LNCAP (cell line): ENCODE data around the gene PIGR.

ENCODE experiments used
- TF ChIP-seq, protein P1 (sequence below): fragments of 450-650 bp; IDR thresholded peaks from 2 replicates; pipeline ENCODE4 v1.5.1; 2017; ENCODE audit warnings: mild to moderate bottlenecking

The PIGR gene

DNA sequence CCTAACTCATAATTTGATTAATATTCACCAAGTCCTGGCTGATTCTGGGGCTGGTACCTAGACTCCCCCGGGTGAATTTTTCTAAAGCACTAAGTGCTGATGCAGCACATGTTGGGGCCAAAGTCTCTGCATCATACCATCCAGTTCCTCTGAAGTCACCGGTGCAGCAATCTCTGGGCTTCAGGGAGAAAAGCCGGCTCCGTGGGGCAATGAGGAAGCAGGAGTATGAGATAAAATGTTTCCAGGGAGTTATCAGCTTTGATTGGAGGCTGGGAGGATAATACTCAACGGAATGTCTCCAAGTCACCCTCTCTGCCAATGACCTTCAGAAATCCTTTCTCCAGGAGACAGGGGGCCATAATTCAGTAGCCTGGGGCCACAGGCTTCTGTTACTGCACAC is 22.8 kb upstream of the PIGR start:
- TF ChIP-seq, protein P1, sequence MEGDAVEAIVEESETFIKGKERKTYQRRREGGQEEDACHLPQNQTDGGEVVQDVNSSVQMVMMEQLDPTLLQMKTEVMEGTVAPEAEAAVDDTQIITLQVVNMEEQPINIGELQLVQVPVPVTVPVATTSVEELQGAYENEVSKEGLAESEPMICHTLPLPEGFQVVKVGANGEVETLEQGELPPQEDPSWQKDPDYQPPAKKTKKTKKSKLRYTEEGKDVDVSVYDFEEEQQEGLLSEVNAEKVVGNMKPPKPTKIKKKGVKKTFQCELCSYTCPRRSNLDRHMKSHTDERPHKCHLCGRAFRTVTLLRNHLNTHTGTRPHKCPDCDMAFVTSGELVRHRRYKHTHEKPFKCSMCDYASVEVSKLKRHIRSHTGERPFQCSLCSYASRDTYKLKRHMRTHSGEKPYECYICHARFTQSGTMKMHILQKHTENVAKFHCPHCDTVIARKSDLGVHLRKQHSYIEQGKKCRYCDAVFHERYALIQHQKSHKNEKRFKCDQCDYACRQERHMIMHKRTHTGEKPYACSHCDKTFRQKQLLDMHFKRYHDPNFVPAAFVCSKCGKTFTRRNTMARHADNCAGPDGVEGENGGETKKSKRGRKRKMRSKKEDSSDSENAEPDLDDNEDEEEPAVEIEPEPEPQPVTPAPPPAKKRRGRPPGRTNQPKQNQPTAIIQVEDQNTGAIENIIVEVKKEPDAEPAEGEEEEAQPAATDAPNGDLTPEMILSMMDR: no peak

DNA sequence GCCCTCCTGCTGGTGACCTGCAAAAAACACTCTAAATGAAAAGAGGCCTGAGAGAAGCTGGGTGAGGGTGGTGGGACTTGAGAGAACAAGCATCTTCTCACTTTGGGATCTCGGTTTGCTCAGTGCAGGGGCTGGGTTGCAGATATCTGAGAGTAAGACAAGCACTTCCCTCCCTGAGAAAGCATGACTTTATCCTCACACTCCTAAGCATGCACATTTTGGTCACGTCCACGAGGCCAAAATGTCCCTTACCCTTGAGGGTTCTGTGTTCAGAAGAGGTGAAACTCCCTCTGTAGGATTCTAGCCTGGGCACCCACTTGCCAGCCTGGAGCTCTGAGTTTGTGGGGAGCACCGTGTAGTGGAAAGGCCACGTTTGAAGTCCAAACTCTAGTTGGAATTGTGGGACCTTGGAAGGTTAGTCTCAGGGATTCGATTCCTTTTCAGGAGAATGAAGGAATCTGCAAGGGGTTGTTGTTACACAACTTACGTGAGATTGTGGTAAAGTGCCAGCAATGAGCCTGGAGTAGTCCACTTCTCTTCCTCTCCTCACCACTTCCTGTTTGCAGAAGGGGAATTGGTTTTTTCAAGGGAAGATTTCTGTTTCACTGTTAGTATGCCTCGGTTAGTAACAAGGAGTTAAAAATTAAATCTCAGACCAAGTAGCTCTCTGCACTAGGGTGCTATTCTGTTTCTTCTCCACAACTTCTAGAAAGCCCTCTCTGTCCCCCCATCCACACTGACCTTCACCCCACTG is 21.0 kb upstream of the PIGR start:
- TF ChIP-seq, protein P1: no peak

DNA sequence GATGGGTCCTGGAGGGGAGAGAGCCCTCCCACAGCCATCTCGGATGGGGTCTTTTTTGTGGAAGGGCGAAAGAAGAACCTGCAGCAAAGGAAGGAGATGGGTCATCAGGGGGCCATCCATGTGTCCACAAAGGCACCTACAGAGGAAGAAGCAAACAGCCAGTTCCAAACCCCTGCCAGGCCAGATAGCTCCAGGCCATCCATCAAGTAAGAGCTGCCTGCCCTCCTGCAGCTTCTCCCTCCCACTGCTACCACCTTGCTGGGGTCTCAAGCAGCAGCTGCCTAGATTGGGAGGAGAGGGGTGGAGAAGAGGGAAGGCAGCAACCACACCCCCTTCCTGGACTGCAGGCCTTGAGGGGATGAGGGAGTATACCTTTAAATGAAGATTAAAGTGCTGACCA is 19.5 kb upstream of the PIGR start:
- TF ChIP-seq, protein P1: no peak

DNA sequence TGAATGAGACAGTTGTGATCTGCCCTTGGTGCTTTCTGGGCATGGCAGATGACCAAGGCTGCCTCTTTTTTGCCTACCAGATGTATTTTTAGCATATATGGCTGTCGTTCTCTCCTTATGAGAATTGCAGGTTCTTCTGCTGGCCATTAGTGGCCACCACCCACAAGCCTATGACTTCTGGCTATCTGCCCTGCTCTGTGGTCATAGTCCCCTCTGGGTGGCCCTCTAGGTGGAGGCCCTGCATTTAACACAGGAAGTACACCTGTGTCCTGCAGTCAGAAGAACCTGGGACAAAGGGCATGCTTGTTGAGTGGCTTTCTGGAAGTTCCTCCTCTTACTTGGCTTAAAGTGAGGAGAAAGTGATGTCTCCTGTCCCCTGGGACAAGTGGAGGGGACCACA is 17.5 kb upstream of the PIGR start:
- TF ChIP-seq, protein P1: no peak

DNA sequence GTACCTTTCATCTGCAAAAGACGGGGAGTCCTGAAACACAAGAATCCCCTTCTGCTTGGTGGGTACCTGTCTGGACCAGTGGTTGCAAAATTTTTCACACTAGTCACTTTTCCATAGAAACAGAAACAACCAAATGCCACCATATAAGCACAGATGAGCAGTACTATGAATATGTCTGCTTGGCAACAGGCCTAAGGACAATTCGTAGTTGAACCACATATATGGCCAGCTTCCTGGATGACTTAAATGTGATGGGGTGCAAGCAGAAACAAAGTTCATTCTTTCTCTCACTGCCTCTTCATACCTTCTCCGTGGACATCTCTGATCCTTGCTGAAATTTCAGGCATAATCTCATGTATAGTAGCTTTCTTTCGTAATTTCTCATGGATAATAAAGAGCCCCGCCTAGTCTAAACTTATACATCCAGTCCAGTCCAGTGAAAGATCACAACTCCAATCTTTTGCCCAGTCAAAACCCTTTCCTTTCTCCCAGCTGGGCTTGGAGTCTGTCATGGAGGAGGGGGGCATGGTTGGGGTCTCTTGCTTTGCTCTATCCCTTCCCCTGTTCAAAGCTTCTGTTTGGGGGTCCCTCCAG is 16.9 kb upstream of the PIGR start:
- TF ChIP-seq, protein P1: no peak

DNA sequence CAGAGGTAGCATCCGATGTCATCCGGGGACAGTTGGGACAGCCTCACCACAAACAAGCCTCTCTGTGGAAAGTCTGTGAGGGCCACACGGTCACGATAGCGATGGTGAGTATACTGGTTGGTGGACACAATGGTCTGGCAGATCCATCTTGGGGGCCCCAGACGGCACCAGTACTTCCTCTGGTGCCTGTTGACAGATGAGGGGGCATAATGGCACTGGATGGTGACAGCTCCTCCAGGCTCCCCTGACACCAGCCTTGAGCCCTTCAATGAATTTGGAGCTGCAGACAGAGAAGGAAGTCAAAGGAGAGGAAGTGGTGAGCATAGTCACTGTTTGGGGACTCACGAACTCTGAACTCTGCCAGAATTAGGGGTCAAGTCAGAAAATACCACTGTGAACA is 16.0 kb upstream of the PIGR start:
- TF ChIP-seq, protein P1: no peak

DNA sequence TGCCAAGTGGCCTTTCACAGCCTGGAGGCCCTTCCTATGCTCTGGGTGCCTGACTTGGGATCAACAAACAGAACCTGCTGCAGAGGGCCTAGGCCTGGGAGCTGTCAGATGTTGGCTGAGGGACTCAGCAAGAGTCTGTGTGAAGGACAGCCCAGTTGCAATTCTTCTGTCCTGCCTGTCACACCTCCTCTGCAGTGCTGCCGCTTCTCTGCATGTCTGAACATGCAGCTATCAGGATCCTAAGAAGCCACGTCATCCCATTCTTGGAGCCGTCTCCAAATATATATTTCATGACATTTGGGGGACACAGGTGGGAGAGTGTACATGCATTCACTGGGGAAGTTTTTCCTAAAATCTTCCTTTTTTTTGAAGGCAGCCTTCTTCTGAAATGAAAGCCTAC is 15.4 kb upstream of the PIGR start:
- TF ChIP-seq, protein P1: no peak
